Measurements from ENCODE around the gene BCORL1.

DNA sequence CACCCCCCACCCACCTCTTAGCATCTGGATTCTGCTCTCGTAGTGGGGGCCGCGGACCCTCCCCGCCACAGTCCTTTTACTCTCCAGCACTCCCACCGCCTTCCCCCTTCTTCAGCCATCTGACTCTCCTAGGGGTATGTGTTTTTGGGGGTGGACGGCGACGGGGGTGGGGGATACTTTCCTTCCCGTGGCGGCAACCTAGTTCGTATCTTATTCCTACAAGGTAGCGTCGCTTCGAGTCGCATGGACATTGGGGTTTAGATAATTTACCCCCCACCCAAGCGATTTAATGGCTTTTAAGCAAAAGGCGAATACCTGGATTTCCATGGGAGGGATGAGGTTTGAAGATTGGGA lies 1.3 kb upstream of the BCORL1 start:
- TF ChIP-seq JUN (IDR thresholded peaks at IDR 0.05; ENCODE audit: borderline replicate concordance, insufficient read depth, insufficient read length, low read depth) (no peak), CTCF (IDR thresholded peaks at IDR 0.05; ENCODE audit: extremely low read depth in 1 of 2, insufficient read depth in 1 of 2, low read depth in 1 of 2, low read length in 2 of 2) (no peak), POLR2A (IDR thresholded peaks at IDR 0.05; ENCODE audit: low read depth, low read length) (no peak), FOS (IDR thresholded peaks at IDR 0.05; ENCODE audit: borderline replicate concordance, insufficient read depth, low read length) (no peak), POLR2AphosphoS5 (IDR thresholded peaks at IDR 0.05; ENCODE audit: insufficient read depth, low read depth, low read length) (no peak), EZH2 (IDR thresholded peaks at IDR 0.05; ENCODE audit: borderline replicate concordance, low read depth, low read length, severe bottlenecking) (no peak), MAX (IDR thresholded peaks at IDR 0.05; ENCODE audit: insufficient read depth, insufficient read length) (no peak)

Data from endothelial cell of umbilical vein (primary cell).